H1 (cell line): ENCODE data around the gene EWSR1. TPM values are rescaled to one million over a fixed set of nuclear protein-coding genes. Genes with fewer than 3 reads are reported as not detected.

Source experiments
- CTCF ChIA-PET: fragments of 300-600 bp; sonication (Branson Sonifier 250); formaldehyde crosslinking; loops from one replicate; lab custom pipeline; 2021; ENCODE audit not compliant: partially characterized antibody; lab: Charles Lee
- POLR2A ChIA-PET: fragments of 300-600 bp; sonication (Branson Sonifier 250); formaldehyde crosslinking; loops from one replicate; lab custom pipeline; 2021; ENCODE audit warnings: inconsistent platforms; ENCODE audit not compliant: partially characterized antibody; lab: Charles Lee
- DNase-seq, 2 experiments: peaks; one replicate each; pipeline versions ENCODE4 v3.0.0 to v3.0.0-alpha.2; 2010 to 2022; ENCODE audit warnings: low spot score in 2 of 2, low read depth in 1 of 2, mixed read lengths in 1 of 2
- FAIRE-seq: peaks from 2 replicates; lab custom pipeline; 2011; peaks lifted over from hg19 to GRCh38; lab: Jason Lieb, UNC
- H2AFZ ChIP-seq: 2 replicates; pipeline ENCODE4 v1.8.1; 2012; ENCODE audit warnings: low read length, inconsistent platforms
- H2AK5ac ChIP-seq: 2 replicates; pipeline ENCODE4 v1.6.1; 2013; ENCODE audit warnings: low read depth, low read length
- H2BK120ac ChIP-seq: replicated peaks from 2 replicates; pipeline ENCODE3; 2013; ENCODE audit warnings: low read depth, low read length, inconsistent platforms
- H2BK12ac ChIP-seq: 2 replicates; pipeline ENCODE4 v1.6.1; 2013; ENCODE audit warnings: low read depth, low read length
- H2BK15ac ChIP-seq: 2 replicates; pipeline ENCODE4 v1.6.1; 2013; ENCODE audit warnings: low read length
- H2BK20ac ChIP-seq: 2 replicates; pipeline ENCODE4 v1.6.1; 2013; ENCODE audit warnings: low read length
- H2BK5ac ChIP-seq: 2 replicates; pipeline ENCODE4 v1.6.1; 2013; ENCODE audit warnings: low read depth, low read length
- H3K14ac ChIP-seq: 2 replicates; pipeline ENCODE4 v1.6.1; 2013; ENCODE audit warnings: inconsistent platforms; ENCODE audit not compliant: insufficient read length
- H3K18ac ChIP-seq: 2 replicates; pipeline ENCODE4 v1.6.1; 2013; ENCODE audit warnings: low read length; ENCODE audit errors: extremely low read depth
- H3K23ac ChIP-seq: 2 replicates; pipeline ENCODE4 v1.6.1; 2013; ENCODE audit warnings: inconsistent platforms; ENCODE audit not compliant: insufficient read length
- H3K23me2 ChIP-seq: 2 replicates; pipeline ENCODE4 v1.6.1; 2013; ENCODE audit warnings: low read depth, low read length
- H3K27ac ChIP-seq: 2 replicates; pipeline ENCODE4 v1.6.1; 2011; ENCODE audit warnings: low read depth, low read length, inconsistent platforms
- H3K27me3 ChIP-seq, 4 experiments: replicated peaks in 1 of 4; 1 replicate in 1 of 4; 2 replicates in 3 of 4; pipeline versions ENCODE4 v1.6.1 to v1.8.1; 2011 to 2013; ENCODE audit warnings: low read length in 3 of 4, mild to moderate bottlenecking in 3 of 4, inconsistent platforms in 2 of 4, mixed read lengths in 2 of 4, moderate library complexity in 1 of 4; ENCODE audit not compliant: control insufficient read depth in 3 of 4, insufficient read depth in 3 of 4; ENCODE audit errors: extremely low read depth in 1 of 4
- H3K36me3 ChIP-seq, 4 experiments: 2 replicates each; pipeline versions ENCODE4 v1.6.1 to v1.8.1; 2011 to 2013; ENCODE audit warnings: mild to moderate bottlenecking in 4 of 4, low read length in 3 of 4, moderate library complexity in 2 of 4, control low read depth in 1 of 4, inconsistent platforms in 1 of 4; ENCODE audit not compliant: insufficient read depth in 4 of 4, control insufficient read depth in 2 of 4
- H3K4ac ChIP-seq: replicated peaks from 2 replicates; pipeline ENCODE3; 2013; ENCODE audit warnings: low read length, low read depth, mixed read lengths, inconsistent platforms; ENCODE audit not compliant: insufficient read length
- H3K4me1 ChIP-seq, 4 experiments: replicated peaks in 1 of 4; 1 replicate in 1 of 4; 2 replicates in 3 of 4; pipeline versions ENCODE4 v1.6.1 to v1.8.1; 2011 to 2013; ENCODE audit warnings: low read length in 3 of 4, inconsistent platforms in 2 of 4, mixed read lengths in 1 of 4; ENCODE audit not compliant: insufficient read depth in 4 of 4, control insufficient read depth in 3 of 4
- H3K4me2 ChIP-seq, 2 experiments: 2 replicates each; pipeline versions ENCODE4 v1.6.1 to v1.8.1; 2011 to 2013; ENCODE audit warnings: low read depth in 2 of 2, low read length in 2 of 2, control low read depth in 1 of 2, inconsistent platforms in 1 of 2, mild to moderate bottlenecking in 1 of 2; ENCODE audit not compliant: insufficient read depth in 1 of 2
- H3K4me3 ChIP-seq, 4 experiments: fragments of 200-600, 300-600 bp in 1 of 4; sonication (generic), shearing (Covaris generic), sonication (Bioruptor Twin) in 1 of 4; 2 replicates each; pipeline versions ENCODE4 v1.5.1 to v1.8.1; 2011 to 2016; ENCODE audit warnings: low read length in 4 of 4, low read depth in 3 of 4, control low read depth in 2 of 4, inconsistent platforms in 2 of 4, mild to moderate bottlenecking in 2 of 4, mixed read lengths in 1 of 4, moderate library complexity in 1 of 4; ENCODE audit not compliant: insufficient read depth in 2 of 4; ENCODE audit errors: extremely low read depth in 1 of 4
- H3K56ac ChIP-seq: replicated peaks from 2 replicates; pipeline ENCODE3; 2013; ENCODE audit warnings: low read depth, mild to moderate bottlenecking, mixed read lengths, low read length, inconsistent platforms; ENCODE audit not compliant: insufficient read length
- H3K79me1 ChIP-seq: 2 replicates; pipeline ENCODE4 v1.6.1; 2013; ENCODE audit warnings: low read depth, low read length, control low read depth
- H3K79me2 ChIP-seq, 2 experiments: 2 replicates each; pipeline versions ENCODE4 v1.6.1 to v1.8.1; 2012 to 2013; ENCODE audit warnings: low read length in 2 of 2, mild to moderate bottlenecking in 2 of 2, inconsistent platforms in 1 of 2; ENCODE audit not compliant: insufficient read depth in 2 of 2, control insufficient read depth in 1 of 2
- H3K9ac ChIP-seq, 4 experiments: replicated peaks in 1 of 4; 1 replicate in 1 of 4; 2 replicates in 3 of 4; pipeline versions ENCODE4 v1.6.1 to v1.8.1; 2011 to 2013; ENCODE audit warnings: low read depth in 3 of 4, low read length in 3 of 4, control low read depth in 2 of 4, mild to moderate bottlenecking in 2 of 4, moderate library complexity in 2 of 4, inconsistent platforms in 1 of 4; ENCODE audit errors: extremely low read depth in 1 of 4
- H3K9me3 ChIP-seq, 2 experiments: 2 replicates each; pipeline versions ENCODE4 v1.6.1 to v1.8.1; 2012 to 2013; ENCODE audit warnings: mild to moderate bottlenecking in 2 of 2, moderate library complexity in 2 of 2, control low read depth in 1 of 2, inconsistent platforms in 1 of 2, low read depth in 1 of 2, low read length in 1 of 2, mixed read lengths in 1 of 2; ENCODE audit not compliant: insufficient read depth in 2 of 2
- H4K20me1 ChIP-seq, 2 experiments: replicated peaks in 1 of 2; 2 replicates each; pipeline versions ENCODE3 to v1.8.1; 2011 to 2013; ENCODE audit warnings: inconsistent platforms in 2 of 2, low read length in 2 of 2, mild to moderate bottlenecking in 1 of 2; ENCODE audit not compliant: insufficient read depth in 2 of 2, control insufficient read depth in 1 of 2
- H4K5ac ChIP-seq: 2 replicates; pipeline ENCODE4 v1.6.1; 2013; ENCODE audit warnings: low read length, low read depth, mixed read lengths, inconsistent platforms; ENCODE audit not compliant: insufficient read length
- H4K8ac ChIP-seq: 2 replicates; pipeline ENCODE4 v1.8.0; 2013; ENCODE audit warnings: mild to moderate bottlenecking, moderate library complexity, low read length, inconsistent platforms; ENCODE audit not compliant: insufficient read depth; ENCODE audit errors: extremely low read depth
- H4K91ac ChIP-seq: replicated peaks from 2 replicates; pipeline ENCODE3; 2013; ENCODE audit warnings: low read length, mixed read lengths, inconsistent platforms; ENCODE audit not compliant: insufficient read length
- GABPA ChIP-seq: IDR thresholded peaks from 2 replicates; pipeline ENCODE4 v1.6.1; 2011; ENCODE audit warnings: mild to moderate bottlenecking, low read length, moderate library complexity, borderline replicate concordance; ENCODE audit not compliant: insufficient read depth
- JUN ChIP-seq: IDR thresholded peaks from 2 replicates; pipeline ENCODE4 v1.6.1; 2011; ENCODE audit warnings: low read depth, mild to moderate bottlenecking, improper control_type of control experiment, low read length
- KDM4A ChIP-seq: IDR thresholded peaks from one replicate; pipeline ENCODE4 v1.7.1; 2012; ENCODE audit warnings: low read depth, mild to moderate bottlenecking, moderate library complexity, low read length, inconsistent platforms; ENCODE audit not compliant: severe bottlenecking
- KDM5A ChIP-seq: fragments of 200-600 bp; IDR thresholded peaks from 2 replicates; pipeline ENCODE4 v1.7.1; 2012; ENCODE audit warnings: mild to moderate bottlenecking, low read length, inconsistent platforms, mixed read lengths
- POU5F1 ChIP-seq: IDR thresholded peaks from 2 replicates; pipeline ENCODE4 v1.6.1; 2011; ENCODE audit warnings: low read depth, mild to moderate bottlenecking, low read length, moderate library complexity
- RFX5 ChIP-seq: IDR thresholded peaks from 2 replicates; pipeline ENCODE4 v1.6.1; 2011; ENCODE audit warnings: low read depth, low read length, improper control_type of control experiment, borderline replicate concordance
- RNF2 ChIP-seq: fragments of 200-900, 300-1000 bp; sonication (generic); IDR thresholded peaks from 2 replicates; pipeline ENCODE4 v1.7.1; 2016; ENCODE audit warnings: borderline replicate concordance, low read depth, mild to moderate bottlenecking, antibody characterized with exemption, low read length; ENCODE audit not compliant: poor library complexity, severe bottlenecking; ENCODE audit errors: missing control alignments
- RXRA ChIP-seq: IDR thresholded peaks from 2 replicates; pipeline ENCODE4 v1.6.1; 2011; ENCODE audit warnings: low read depth, mild to moderate bottlenecking, low read length, moderate library complexity; ENCODE audit not compliant: insufficient read depth
- SIX5 ChIP-seq: IDR thresholded peaks from 2 replicates; pipeline ENCODE4 v1.6.1; 2011; ENCODE audit warnings: mild to moderate bottlenecking, low read depth, low read length
- TCF12 ChIP-seq: IDR thresholded peaks from 2 replicates; pipeline ENCODE4 v1.6.1; 2011; ENCODE audit warnings: low read depth, mild to moderate bottlenecking, low read length
- WGBS, 2 experiments: shearing (Covaris generic) in 1 of 2; methylation state at CpG; one replicate each; pipeline versions ENCODE4 v1.1.6 to v1.1.7; 2013 to 2015; ENCODE audit warnings: low lambda C conversion rate in 2 of 2, mixed read lengths in 2 of 2, inconsistent platforms in 1 of 2, low coverage in 1 of 2, missing lambda C conversion rate in 1 of 2; ENCODE audit not compliant: insufficient replicate concordance in 2 of 2, insufficient coverage in 1 of 2, insufficient read length in 1 of 2; ENCODE audit errors: extremely low coverage in 1 of 2, missing lambda C conversion rate in 1 of 2; 5-methylcytosine and 5-hydroxymethylcytosine counted together
- polyA plus RNA-seq, 7 experiments: library from polyadenylated mRNA; depleted of rRNA in 3 of 7; stranded (reverse) in 5 of 7; unstranded in 2 of 7; fragments of >200 nt in 5 of 7; fragments of 200-250 nt in 2 of 7; gene quantifications; 1 replicate in 5 of 7; 2 replicates in 1 of 7; 4 replicates in 1 of 7; pipeline versions ENCODE4 v1.2.1 to v1.2.3, GENCODE V29; 2011 to 2013; ENCODE audit warnings: missing spikeins in 2 of 7, mixed read lengths in 2 of 7
- total RNA-seq: library from RNA; stranded (reverse); fragmentation: NEBNext Ultra II Directional; extraction: Animal tissue kit (Norgen Biotek cat#: 25700); gene quantifications from 2 replicates; pipeline ENCODE4 v1.2.1, GENCODE V29; 2021
- TF ChIP-seq, protein P1 (sequence below): IDR thresholded peaks from 2 replicates; pipeline ENCODE4 v1.6.1; 2011; ENCODE audit warnings: low read depth, mild to moderate bottlenecking, low read length; ENCODE audit not compliant: insufficient read depth

The EWSR1 gene
- total and polyA plus RNA-seq, 2 of the 8 experiments (the other 6 are each of a cell fraction or from before 2014, with no cell fraction given), result 387 to 930 TPM

DNA sequence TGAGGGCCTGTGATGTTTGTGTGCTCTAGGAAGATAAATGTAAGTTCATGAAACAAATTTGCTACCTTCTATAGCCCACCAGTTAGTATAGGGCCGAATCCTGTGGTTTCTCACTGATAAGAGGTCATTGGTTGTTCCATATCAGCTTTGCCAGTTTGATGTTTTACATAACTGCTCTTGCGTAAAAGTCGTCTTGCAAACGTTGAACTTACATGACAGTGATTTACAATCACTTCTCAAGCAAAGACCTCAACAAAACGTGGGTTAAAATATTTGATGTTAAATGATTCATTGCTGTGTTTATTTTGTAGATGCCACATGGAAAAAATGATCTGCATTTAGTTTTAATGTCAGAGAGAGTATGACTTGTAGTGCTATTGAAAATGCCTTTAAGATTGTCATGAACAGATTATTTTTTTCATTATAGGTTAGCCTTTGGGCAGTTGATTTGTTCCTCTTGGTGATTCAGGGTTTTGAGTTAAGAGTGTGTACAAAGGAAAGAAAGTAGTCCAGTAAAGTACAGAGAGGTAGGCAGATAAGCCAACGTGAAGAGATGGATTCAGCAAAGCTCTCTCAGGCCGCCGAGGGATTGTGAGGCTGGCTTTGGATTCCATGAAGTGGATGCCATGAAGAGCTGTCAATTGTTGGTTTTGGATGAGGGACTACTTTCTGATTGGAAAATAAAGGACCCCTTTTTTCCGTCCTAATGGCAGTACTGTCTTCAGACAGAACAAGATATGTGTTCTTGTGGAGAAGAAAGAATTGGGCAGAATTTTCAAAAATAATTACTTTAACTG, 2.6 kb downstream of the EWSR1 start:
- Histone ChIP-seq H2AK5ac (no peak overlapping the region), H3K4me2 (peak overlapping the region; percentile 73 to 80), H3K9me3 (no peaks in the 10 kb centered on the region), H3K27me3 (no peaks in the 10 kb centered on the region), H2BK120ac (no peak overlapping the region), H3K27ac (no peak overlapping the region), H2BK15ac (no peak overlapping the region), H2BK5ac (no peak overlapping the region), H2AFZ (no peak overlapping the region), H3K79me1 (peaks cover 11% of the 10 kb centered on the region), H3K23ac (no peak overlapping the region), H3K36me3 (peaks cover 27 to 70% (median 42%) of the 10 kb centered on the region in 4 experiments), H3K9ac (peak overlapping the region in 1 of 4 experiments; percentile 30; a peak in 1 of 7 replicates), H3K4me1 (peaks cover 6 to 19% (median 11%) of the 10 kb centered on the region in 4 experiments; a peak in 6 of 7 replicates), H3K18ac (no peak overlapping the region), H3K56ac (no peak overlapping the region), H4K91ac (no peak overlapping the region), H3K4ac (no peak overlapping the region), H4K8ac (no peak overlapping the region), H2BK12ac (no peak overlapping the region), H3K23me2 (peaks cover 18% of the 10 kb centered on the region), H3K14ac (no peak overlapping the region), H3K4me3 (peak overlapping the region; percentile 20 to 96 (median 87); a peak in 6 of 8 replicates), H3K79me2 (peaks cover 47 to 93% of the 10 kb centered on the region in 2 experiments), H2BK20ac (no peak overlapping the region), H4K5ac (no peak overlapping the region), H4K20me1 (peaks cover 36 to 44% of the 10 kb centered on the region in 2 experiments)
- DNase-seq (no peak), FAIRE-seq (no peak)
- 75% methylated on average over 9 of the region's 9 CpGs; no CpG with 5 or more reads in 1 of the 2 experiments for WGBS, 2 experiments
- POLR2A ChIA-PET, result interaction anchor here (1.1 to 21.4 kb wide), 8 partner anchors 13 to 188 kb away, joined by 3 to 436 read pairs (median 7); partner anchors contain the start of gene GAS2L1
- CTCF ChIA-PET, result interaction anchor here (1.0 kb wide), 2 partner anchors 16 to 17 kb away, joined by 3 to 4 read pairs; no protein-coding TSS in a partner anchor
- TF ChIP-seq TCF12 (no peak), JUN (no peak), RNF2 (no peak), KDM4A (no peak), RFX5 (no peak), GABPA (no peak), SIX5 (no peak), KDM5A (no peak), POU5F1 (no peak), RXRA (no peak)
- TF ChIP-seq, protein P1, sequence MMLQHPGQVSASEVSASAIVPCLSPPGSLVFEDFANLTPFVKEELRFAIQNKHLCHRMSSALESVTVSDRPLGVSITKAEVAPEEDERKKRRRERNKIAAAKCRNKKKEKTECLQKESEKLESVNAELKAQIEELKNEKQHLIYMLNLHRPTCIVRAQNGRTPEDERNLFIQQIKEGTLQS, result no peak
